T-cell (primary cell): ENCODE results near the gene FLT1. TPM values are rescaled to one million over a fixed set of nuclear protein-coding genes. Genes with fewer than 3 reads are reported as not detected.

Experiments
- ATAC-seq, 4 experiments: fragments of 200-7000 bp in 3 of 4; fragments of 150-1000 bp in 1 of 4; cut with Tn5 transposase; replicated peaks in 1 of 4; 1 replicate in 3 of 4; 2 replicates in 1 of 4; pipeline ENCODE4 v1.10.0; 2021; ENCODE audit warnings: moderate library complexity in 3 of 4, mild to moderate bottlenecking in 2 of 4, moderate number of reproducible peaks in 1 of 4
- CTCF ChIA-PET, 2 donors: fragments of 300-600 bp; sonication (Branson Sonifier 250); formaldehyde crosslinking; loops; one replicate each; lab custom pipeline; 2022; ENCODE audit warnings: antibody characterized with exemption in 2 of 2; lab: Charles Lee
- POLR2A ChIA-PET, 2 donors: fragments of 300-600 bp; sonication (Branson Sonifier 250); formaldehyde crosslinking; loops; one replicate each; lab custom pipeline; 2022; ENCODE audit warnings: antibody characterized with exemption in 2 of 2; lab: Charles Lee
- DNase-seq, 35 experiments: peaks; one replicate each; pipeline versions ENCODE4 v3.0.0 to v3.0.0-alpha.2; 2013 to 2023
- H3K27ac ChIP-seq: one replicate; pipeline ENCODE4 v1.5.1; 2013; ENCODE audit warnings: low read length
- H3K27me3 ChIP-seq, 2 experiments: replicated peaks in 1 of 2; 1 replicate in 1 of 2; 2 replicates in 1 of 2; pipeline versions ENCODE4 v1.6.1 to v1.7.0; 2013; ENCODE audit warnings: low read length in 1 of 2, mixed read lengths in 1 of 2; ENCODE audit not compliant: control insufficient read depth in 2 of 2, insufficient read depth in 2 of 2; ENCODE audit errors: extremely low read depth in 1 of 2
- H3K36me3 ChIP-seq, 2 donors: 1 replicate in 1 of 2; 2 replicates in 1 of 2; pipeline versions ENCODE4 v1.6.1 to v1.7.0; 2013; ENCODE audit warnings: low read length in 1 of 2; ENCODE audit not compliant: control insufficient read depth in 2 of 2, insufficient read depth in 1 of 2; ENCODE audit errors: extremely low read depth in 1 of 2
- H3K4me1 ChIP-seq, 2 experiments: 1 replicate in 1 of 2; 2 replicates in 1 of 2; pipeline versions ENCODE4 v1.6.1 to v1.7.0; 2013; ENCODE audit warnings: low read length in 2 of 2, mixed read lengths in 1 of 2; ENCODE audit not compliant: insufficient read depth in 2 of 2, control insufficient read depth in 1 of 2; ENCODE audit errors: extremely low read depth in 1 of 2
- H3K4me3 ChIP-seq, 2 donors: 1 replicate in 1 of 2; 2 replicates in 1 of 2; pipeline versions ENCODE4 v1.5.1 to v1.7.0; 2013; ENCODE audit warnings: mild to moderate bottlenecking in 2 of 2, low read length in 1 of 2, moderate library complexity in 1 of 2; ENCODE audit not compliant: control insufficient read depth in 1 of 2; ENCODE audit errors: extremely low read depth in 1 of 2
- H3K9me3 ChIP-seq: 2 replicates; pipeline ENCODE4 v1.7.0; 2013
- H3K27ac Mint-ChIP-seq, 2 donors: one replicate each; pipeline ENCODE4 v1.8.0; 2020 to 2021; ENCODE audit warnings: mild to moderate bottlenecking in 2 of 2, mixed read lengths in 2 of 2
- H3K27me3 Mint-ChIP-seq, 2 donors: one replicate each; pipeline ENCODE4 v1.8.0; 2021 to 2022; ENCODE audit warnings: mixed read lengths in 2 of 2
- H3K36me3 Mint-ChIP-seq: one replicate; pipeline ENCODE4 v1.8.0; 2021; ENCODE audit warnings: mixed read lengths
- H3K4me1 Mint-ChIP-seq, 3 donors: one replicate each; pipeline ENCODE4 v1.8.0; 2020 to 2022; ENCODE audit warnings: mixed read lengths in 3 of 3, mild to moderate bottlenecking in 1 of 3
- H3K4me3 Mint-ChIP-seq, 3 donors: one replicate each; pipeline ENCODE4 v1.8.0; 2020 to 2022; ENCODE audit warnings: mild to moderate bottlenecking in 3 of 3, mixed read lengths in 3 of 3, moderate library complexity in 3 of 3
- H3K9me3 Mint-ChIP-seq, 3 donors: one replicate each; pipeline ENCODE4 v1.8.0; 2020 to 2022; ENCODE audit warnings: mixed read lengths in 3 of 3
- WGBS: methylation state at CpG from one replicate; pipeline ENCODE4 v1.1.5; 2013; ENCODE audit warnings: missing lambda C conversion rate; ENCODE audit not compliant: insufficient coverage; 5-methylcytosine and 5-hydroxymethylcytosine counted together
- total RNA-seq, 35 experiments: library from RNA in 6 of 35; stranded (reverse) in 6 of 35; fragments of 120-200 nt in 1 of 35; gene quantifications; one replicate each; pipeline versions ENCODE4 v1.2.1 to v1.2.4 and lab custom pipeline; 2013 to 2026

FLT1 gene
- total RNA-seq, 5 donors from 2014 or later (not counting 1 experiment from before 2014, with no cell fraction given) = 0.56 to 2.9 (median 1.6) TPM

- CTCF ChIA-PET = no interaction called here
- no peak overlapping the region for H3K4me3 ChIP-seq
- no peak overlapping the region for H3K27ac Mint-ChIP-seq
- H3K27ac ChIP-seq = no peak overlapping the region
- peaks cover 0 to 4% of the 10 kb centered on the region in 2 experiments for H3K4me1 ChIP-seq
- no peaks in the 10 kb centered on the region for H3K9me3 ChIP-seq
- WGBS = no CpG with 5 or more reads among the region's 2 CpGs
- peaks cover 7% of the 10 kb centered on the region for H3K36me3 Mint-ChIP-seq
- H3K4me1 Mint-ChIP-seq = peaks cover 0 to 14% (median 5%) of the 10 kb centered on the region in 3 donors
- H3K9me3 Mint-ChIP-seq = no peaks in the 10 kb centered on the region
- H3K4me3 Mint-ChIP-seq = no peak overlapping the region
- H3K36me3 ChIP-seq = no peaks in the 10 kb centered on the region
- no peaks in the 10 kb centered on the region for H3K27me3 ChIP-seq
- ATAC-seq = no peak
- no peaks in the 10 kb centered on the region for H3K27me3 Mint-ChIP-seq
- DNase-seq = no peak
- POLR2A ChIA-PET = no interaction called here
Measured at GRCh38 chr13:28299916-28300315, 195.0 kb downstream of the FLT1 start.

- H3K27me3 ChIP-seq = no peaks in the 10 kb centered on the region
- CTCF ChIA-PET = no interaction called here
- DNase-seq = no peak
- no peaks in the 10 kb centered on the region for H3K9me3 ChIP-seq
- H3K4me3 Mint-ChIP-seq = no peak overlapping the region
- H3K27ac Mint-ChIP-seq = no peak overlapping the region
- POLR2A ChIA-PET = no interaction called here
- no peak overlapping the region for H3K4me3 ChIP-seq
- H3K36me3 Mint-ChIP-seq = peaks cover 26% of the 10 kb centered on the region
- H3K27ac ChIP-seq = no peak overlapping the region
- peaks cover 0 to 10% (median under 1%) of the 10 kb centered on the region in 3 donors for H3K4me1 Mint-ChIP-seq
- H3K4me1 ChIP-seq = peaks cover 0 to 4% of the 10 kb centered on the region in 2 experiments
- WGBS = 97% methylated on average over 3 of the region's 3 CpGs
- no peaks in the 10 kb centered on the region for H3K27me3 Mint-ChIP-seq
- no peaks in the 10 kb centered on the region for H3K9me3 Mint-ChIP-seq
- H3K36me3 ChIP-seq = peaks cover 0 to 20% of the 10 kb centered on the region in 2 donors
- no peak for ATAC-seq
Measured at GRCh38 chr13:28297341-28297740, 197.6 kb downstream of the FLT1 start.

DNA sequence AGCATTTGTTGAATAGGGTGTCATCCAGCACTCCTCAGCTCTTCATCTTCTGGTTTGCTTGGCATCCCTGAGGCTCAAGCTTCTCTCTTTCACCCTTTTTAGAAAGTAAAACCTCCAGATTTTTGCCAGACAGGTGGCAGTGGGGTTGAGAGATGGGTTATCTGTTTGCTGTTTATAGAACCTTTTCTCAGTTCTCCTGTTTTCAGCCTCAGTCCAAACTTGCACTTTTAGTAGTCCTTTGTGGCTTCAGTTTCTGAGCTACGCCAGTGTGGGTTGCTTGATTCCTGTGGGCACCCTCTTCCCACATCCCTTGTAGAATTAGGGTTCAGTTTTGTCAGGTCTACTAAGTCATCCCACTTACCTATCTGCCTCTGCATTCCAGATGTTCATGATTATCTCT lies 208.7 kb downstream of the FLT1 start:
- no peaks in the 10 kb centered on the region for H3K4me1 Mint-ChIP-seq
- ChIA-PET CTCF (interaction anchor here in 1 of 2 donors (0.6 to 1.0 kb wide), 2 partner anchors 10 to 36 kb away, joined by 3 read pairs; no protein-coding TSS in a partner anchor), POLR2A (no interaction called here)
- ATAC-seq (no peak), DNase-seq (no peak)
- Histone ChIP-seq H3K4me3 (no peak overlapping the region), H3K27me3 (no peaks in the 10 kb centered on the region), H3K4me1 (no peaks in the 10 kb centered on the region), H3K27ac (no peak overlapping the region), H3K9me3 (no peaks in the 10 kb centered on the region), H3K36me3 (peaks cover 6 to 59% of the 10 kb centered on the region in 2 donors)
- no peaks in the 10 kb centered on the region for H3K9me3 Mint-ChIP-seq
- no CpG with 5 or more reads among the region's 1 CpG for WGBS
- H3K4me3 Mint-ChIP-seq = no peak overlapping the region
- peak overlapping the region; percentile 11 to 36 for H3K27ac Mint-ChIP-seq
- peaks cover 56% of the 10 kb centered on the region for H3K36me3 Mint-ChIP-seq
- no peaks in the 10 kb centered on the region for H3K27me3 Mint-ChIP-seq

DNA sequence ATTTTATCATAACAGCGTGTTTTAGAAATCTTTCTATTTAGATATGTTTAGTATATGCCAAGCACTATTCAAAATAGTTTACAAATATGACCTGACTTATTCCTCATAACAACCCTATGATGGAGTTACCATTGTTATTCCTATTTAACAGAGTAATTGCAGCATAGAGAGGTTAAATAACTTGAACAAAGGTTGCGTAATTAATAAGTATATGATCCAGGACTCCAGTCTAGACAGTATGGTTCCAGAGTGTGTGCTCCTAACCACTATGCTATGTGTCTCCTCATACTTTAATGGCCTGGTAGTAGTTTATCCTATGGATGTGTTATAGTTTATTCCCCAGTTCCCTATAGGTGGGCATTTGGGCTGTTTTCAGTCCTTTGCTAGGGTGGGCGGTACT lies 211.3 kb downstream of the FLT1 start:
- no peak for ATAC-seq
- Mint-ChIP-seq H3K4me3 (no peak overlapping the region), H3K27ac (no peak overlapping the region), H3K36me3 (peaks cover 70% of the 10 kb centered on the region), H3K27me3 (no peaks in the 10 kb centered on the region), H3K9me3 (no peaks in the 10 kb centered on the region), H3K4me1 (no peaks in the 10 kb centered on the region)
- H3K9me3 ChIP-seq = no peaks in the 10 kb centered on the region
- no peaks in the 10 kb centered on the region for H3K27me3 ChIP-seq
- H3K4me3 ChIP-seq = no peak overlapping the region
- H3K36me3 ChIP-seq = peaks cover 0 to 52% of the 10 kb centered on the region in 2 donors
- DNase-seq = no peak
- ChIA-PET CTCF (interaction anchor here in 1 of 2 donors (0.7 kb wide), 1 partner anchor 16 kb away, joined by 4 read pairs; no protein-coding TSS in a partner anchor), POLR2A (no interaction called here)
- H3K27ac ChIP-seq = no peak overlapping the region
- H3K4me1 ChIP-seq = no peaks in the 10 kb centered on the region
- no CpG with 5 or more reads among the region's 3 CpGs for WGBS

- DNase-seq (no peak), ATAC-seq (no peak)
- Histone ChIP-seq H3K36me3 (peaks cover 0 to 55% of the 10 kb centered on the region in 2 donors), H3K27ac (no peak overlapping the region), H3K9me3 (no peaks in the 10 kb centered on the region), H3K27me3 (no peaks in the 10 kb centered on the region), H3K4me3 (no peak overlapping the region), H3K4me1 (no peaks in the 10 kb centered on the region)
- H3K27ac Mint-ChIP-seq = no peak overlapping the region
- H3K27me3 Mint-ChIP-seq = no peaks in the 10 kb centered on the region
- no CpG with 5 or more reads among the region's 5 CpGs for WGBS
- H3K9me3 Mint-ChIP-seq = no peaks in the 10 kb centered on the region
- ChIA-PET POLR2A (interaction anchor here in 1 of 2 donors (0.7 kb wide), 1 partner anchor 368 kb away, joined by 6 read pairs; no protein-coding TSS in a partner anchor), CTCF (interaction anchor here in 1 of 2 donors (0.7 kb wide), 1 partner anchor 1305 kb away, joined by 3 read pairs; no protein-coding TSS in a partner anchor)
- no peaks in the 10 kb centered on the region for H3K4me1 Mint-ChIP-seq
- no peak overlapping the region for H3K4me3 Mint-ChIP-seq
- peaks cover 67% of the 10 kb centered on the region for H3K36me3 Mint-ChIP-seq
Measured at GRCh38 chr13:28282451-28282850, 212.5 kb downstream of the FLT1 start.

DNA sequence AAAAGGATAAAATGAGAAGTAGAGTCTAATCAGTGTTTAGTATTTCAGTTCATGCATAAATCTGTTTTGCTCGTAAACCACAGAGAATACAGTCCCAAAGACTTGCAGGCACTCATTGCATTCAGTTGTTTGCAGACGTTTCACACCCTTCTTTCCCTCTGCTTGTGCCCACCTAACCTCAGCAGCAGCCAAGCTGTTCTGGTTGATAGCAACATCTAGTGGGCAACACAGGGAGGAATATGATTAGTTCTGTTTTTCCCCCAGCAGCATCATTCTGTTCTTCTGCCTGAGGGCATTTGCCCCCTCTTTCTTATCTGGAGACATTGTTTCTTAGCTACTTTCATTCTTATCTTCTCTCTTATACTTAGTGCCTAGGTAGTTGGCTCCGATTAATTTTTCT lies 221.0 kb downstream of the FLT1 start:
- H3K4me1 Mint-ChIP-seq = peaks cover 0 to 4% (median 0%) of the 10 kb centered on the region in 3 donors
- Histone ChIP-seq H3K4me1 (no peaks in the 10 kb centered on the region), H3K36me3 (peaks cover 0 to 58% of the 10 kb centered on the region in 2 donors), H3K4me3 (no peak overlapping the region), H3K9me3 (no peaks in the 10 kb centered on the region), H3K27me3 (no peaks in the 10 kb centered on the region), H3K27ac (no peak overlapping the region)
- no peaks in the 10 kb centered on the region for H3K27me3 Mint-ChIP-seq
- no peaks in the 10 kb centered on the region for H3K9me3 Mint-ChIP-seq
- DNase-seq (no peak), ATAC-seq (no peak)
- POLR2A ChIA-PET = no interaction called here
- H3K4me3 Mint-ChIP-seq = no peak overlapping the region
- peaks cover 57% of the 10 kb centered on the region for H3K36me3 Mint-ChIP-seq
- CTCF ChIA-PET = no interaction called here
- no peak overlapping the region for H3K27ac Mint-ChIP-seq
- no CpG with 5 or more reads among the region's 3 CpGs for WGBS
